A549 (cell line): ENCODE results near the gene SOX13. TPM values are rescaled to one million over a fixed set of nuclear protein-coding genes. Genes with fewer than 3 reads are reported as not detected.

Source experiments
- ATAC-seq, 2 experiments: fragments of 200-7000 bp in 1 of 2; fragments of >200 bp in 1 of 2; cut with Nextera tagmentation in 1 of 2; cut with Tn5 transposase in 1 of 2; 3 replicates each; pipeline versions ENCODE4 v1.8.0 to v1.9.1; 2018 to 2020; ENCODE audit warnings: mild to moderate bottlenecking in 1 of 2, moderate library complexity in 1 of 2
- CTCF ChIA-PET: fragments of 300-600 bp; sonication (Branson Sonifier 250); formaldehyde crosslinking; extraction: SDS; loops from one replicate; lab custom pipeline; 2021; ENCODE audit warnings: antibody characterized with exemption, inconsistent platforms; lab: Yijun Ruan, JAX
- POLR2A ChIA-PET: fragments of 350-600 bp; formaldehyde crosslinking; extraction: SDS; loops from one replicate; lab custom pipeline; 2021; ENCODE audit warnings: antibody characterized with exemption, inconsistent platforms; lab: Yijun Ruan, JAX
- DNase-seq, 2 experiments: peaks; one replicate each; pipeline versions ENCODE4 v3.0.0 to v3.0.0-alpha.2; 2011 to 2016; ENCODE audit warnings: low read depth in 1 of 2, low spot score in 1 of 2
- FAIRE-seq: peaks from 2 replicates; lab custom pipeline; 2011; peaks lifted over from hg19 to GRCh38; lab: Jason Lieb, UNC
- H3K27ac ChIP-seq, 2 experiments: fragments of >200 bp; sonication (Bioruptor Twin); formaldehyde crosslinking; 3 replicates each; pipeline ENCODE4 v1.5.1; 2016 to 2017
- H3K4me1 ChIP-seq: fragments of >200 bp; sonication (Bioruptor Twin); formaldehyde crosslinking; 3 replicates; pipeline ENCODE4 v1.6.1; 2016
- H3K4me2 ChIP-seq: fragments of >200 bp; sonication (Bioruptor Twin); formaldehyde crosslinking; 3 replicates; pipeline ENCODE4 v1.6.1; 2016
- H3K4me3 ChIP-seq: fragments of >200 bp; sonication (Bioruptor Twin); formaldehyde crosslinking; 3 replicates; pipeline ENCODE4 v1.5.1; 2016
- H3K9me3 ChIP-seq: fragments of >200 bp; sonication (Bioruptor Twin); formaldehyde crosslinking; 3 replicates; pipeline ENCODE4 v1.6.1; 2016
- BCL3 ChIP-seq: fragments of >200 bp; sonication (Bioruptor Twin); formaldehyde crosslinking; IDR thresholded peaks from 3 replicates; pipeline ENCODE4 v1.6.1; 2016
- CBX8 ChIP-seq: fragments of 200-600 bp; sonication (generic); IDR thresholded peaks from 2 replicates; pipeline ENCODE4 v1.6.1; 2016
- CEBPB ChIP-seq, 2 experiments: fragments of >200 bp in 1 of 2; sonication (Bioruptor Twin) in 1 of 2; formaldehyde crosslinking in 1 of 2; IDR thresholded peaks; 2 replicates each; pipeline ENCODE4 v1.6.1; 2012 to 2016
- CHD2 ChIP-seq: fragments of 150-350 bp; IDR thresholded peaks from 2 replicates; pipeline ENCODE4 v1.6.1; 2014; ENCODE audit warnings: low read length; ENCODE audit not compliant: partially characterized antibody
- E2F6 ChIP-seq: IDR thresholded peaks from 2 replicates; pipeline ENCODE4 v1.6.1; 2012; ENCODE audit warnings: low read depth, borderline replicate concordance
- EHMT2 ChIP-seq: fragments of 200-600 bp; sonication (generic); IDR thresholded peaks from 2 replicates; pipeline ENCODE4 v1.6.1; 2016; ENCODE audit warnings: antibody characterized with exemption, low read depth, mild to moderate bottlenecking, moderate library complexity
- ELK1 ChIP-seq: fragments of 150-350 bp; IDR thresholded peaks from 2 replicates; pipeline ENCODE4 v1.6.1; 2014; ENCODE audit warnings: low read depth, mild to moderate bottlenecking, low read length
- EP300 ChIP-seq, 2 experiments: fragments of >200 bp; sonication (Bioruptor Twin); formaldehyde crosslinking; IDR thresholded peaks; 2 replicates in 1 of 2; 3 replicates in 1 of 2; pipeline ENCODE4 v1.6.1; 2016 to 2017
- ESRRA ChIP-seq: fragments of 150-350 bp; IDR thresholded peaks from 2 replicates; pipeline ENCODE4 v1.6.1; 2014; ENCODE audit warnings: mild to moderate bottlenecking, low read length, borderline replicate concordance
- HDAC2 ChIP-seq: fragments of 200-600 bp; sonication (generic); IDR thresholded peaks from 2 replicates; pipeline ENCODE4 v1.6.1; 2016
- KDM1A ChIP-seq: fragments of 200-600 bp; sonication (generic); IDR thresholded peaks from 2 replicates; pipeline ENCODE4 v1.6.1; 2016; ENCODE audit warnings: low read depth, mild to moderate bottlenecking
- KDM5A ChIP-seq: fragments of 200-600 bp; sonication (generic); IDR thresholded peaks from 2 replicates; pipeline ENCODE4 v1.6.1; 2016; ENCODE audit warnings: antibody characterized with exemption, mild to moderate bottlenecking
- MAFK ChIP-seq: fragments of 450-650 bp; IDR thresholded peaks from 2 replicates; pipeline ENCODE4 v1.6.1; 2014; ENCODE audit not compliant: partially characterized antibody
- MAX ChIP-seq: IDR thresholded peaks from 2 replicates; pipeline ENCODE4 v1.6.1; 2012
- MAZ ChIP-seq: fragments of 150-350 bp; IDR thresholded peaks from 2 replicates; pipeline ENCODE4 v1.6.1; 2014; ENCODE audit warnings: antibody characterized with exemption, low read depth, low read length, borderline replicate concordance
- NPAS2 ChIP-seq: fragments of 250-450 bp; sonication (Bioruptor Pico); IDR thresholded peaks from 2 replicates; pipeline ENCODE4 v1.8.0; 2022; ENCODE audit warnings: mild to moderate bottlenecking, moderate library complexity, borderline replicate concordance
- POLR2AphosphoS2 ChIP-seq: conservative IDR thresholded peaks from 2 replicates; pipeline ENCODE4 v1.6.1; 2012; ENCODE audit warnings: low read length, improper control_type of control experiment, inconsistent platforms
- REST ChIP-seq: fragments of 200-600 bp; sonication (generic); IDR thresholded peaks from 2 replicates; pipeline ENCODE4 v1.6.1; 2016; ENCODE audit warnings: antibody characterized with exemption, mild to moderate bottlenecking, moderate library complexity
- RNF2 ChIP-seq: fragments of 200-600 bp; sonication (generic); IDR thresholded peaks from 2 replicates; pipeline ENCODE4 v1.6.1; 2016; ENCODE audit warnings: low read depth, mild to moderate bottlenecking, antibody characterized with exemption, moderate library complexity, borderline replicate concordance
- SMC3 ChIP-seq: fragments of >200 bp; sonication (Bioruptor Twin); formaldehyde crosslinking; IDR thresholded peaks from 3 replicates; pipeline ENCODE4 v1.6.1; 2018; ENCODE audit warnings: inconsistent platforms
- SREBF2 ChIP-seq: fragments of 450-650 bp; IDR thresholded peaks from 2 replicates; pipeline ENCODE4 v1.6.1; 2014; ENCODE audit warnings: mild to moderate bottlenecking, moderate library complexity
- TFCP2L1 ChIP-seq: fragments of 250-450 bp; sonication (Bioruptor Pico); IDR thresholded peaks from 2 replicates; pipeline ENCODE4 v1.5.0; 2021; ENCODE audit warnings: mild to moderate bottlenecking
- TP53 ChIP-seq: fragments of 250-450 bp; sonication (Bioruptor Pico); IDR thresholded peaks from 2 replicates; pipeline ENCODE4 v1.5.0; 2021; ENCODE audit warnings: mild to moderate bottlenecking, moderate library complexity
- ZNF302 ChIP-seq: fragments of 250-450 bp; sonication (Bioruptor Pico); IDR thresholded peaks from 2 replicates; pipeline ENCODE4 v1.9.0; 2021; ENCODE audit warnings: inconsistent platforms, mild to moderate bottlenecking, moderate library complexity
- WGBS: methylation state at CpG from one replicate; pipeline ENCODE4 v1.1.6; 2017; ENCODE audit errors: missing lambda C conversion rate; 5-methylcytosine and 5-hydroxymethylcytosine counted together
- polyA plus RNA-seq, 4 experiments: library from polyadenylated mRNA; depleted of rRNA in 3 of 4; stranded (reverse); fragments of >200 nt; fragmentation: RNase III in 1 of 4; extraction: RNeasy Plus Mini Kit Qiagen cat#74134 plus additional on column Dnase treatment in 1 of 4; gene quantifications; 2 replicates in 3 of 4; 3 replicates in 1 of 4; pipeline ENCODE4 v1.2.3, GENCODE V29; 2011 to 2017

SOX13 gene
- polyA plus RNA-seq, 2 of the 4 experiments (the other 2 are of a cell fraction) = 6.8 to 9.8 TPM

GRCh38 chr1:204065174-204065985, 7.5 kb upstream of the SOX13 start:
- H3K4me2 ChIP-seq = no peak overlapping the region
- H3K9me3 ChIP-seq = no peaks in the 10 kb centered on the region
- ChIA-PET POLR2A (no interaction called here), CTCF (interaction anchor here (1.2 to 2.1 kb wide), 2 partner anchors 14 to 64 kb away, joined by 3 to 11 read pairs; no protein-coding TSS in a partner anchor)
- no peak overlapping the region for H3K4me3 ChIP-seq
- no peak overlapping the region for H3K27ac ChIP-seq
- WGBS = 88% methylated on average over 7 of the region's 8 CpGs
- FAIRE-seq = no peak
- no peak for TF ChIP-seq REST
- TF ChIP-seq ESRRA = no peak
- TF ChIP-seq, all 56 proteins: peak for 0
- DNase-seq = no peak
- ATAC-seq = no peak; a peak in 1 of 6 replicates
- H3K4me1 ChIP-seq = no peaks in the 10 kb centered on the region

GRCh38 chr1:204065986-204066300, 7.0 kb upstream of the SOX13 start:
- H3K4me1 ChIP-seq = no peaks in the 10 kb centered on the region
- TF ChIP-seq HDAC2 (no peak), TP53 (CRISPR knock-in tag) (no peak), KDM1A (no peak), MAX (no peak), MAFK (no peak), E2F6 (no peak), CEBPB (IDR thresholded peaks at IDR 0.05) (no peak), REST (no peak), POLR2AphosphoS2 (no peak), RNF2 (no peak)
- no peak for DNase-seq
- no peaks in the 10 kb centered on the region for H3K9me3 ChIP-seq
- POLR2A ChIA-PET = no interaction called here
- H3K4me3 ChIP-seq = no peak overlapping the region
- no peak overlapping the region for H3K27ac ChIP-seq
- no peak for ATAC-seq
- WGBS = 94% methylated on average over 7 of the region's 7 CpGs
- CTCF ChIA-PET = interaction anchor here (1.2 to 2.1 kb wide), 3 partner anchors 14 to 195 kb away, joined by 3 to 11 read pairs (median 11); no protein-coding TSS in a partner anchor
- FAIRE-seq = no peak
- no peak overlapping the region for H3K4me2 ChIP-seq

GRCh38 chr1:204067935-204068334, 5.0 kb upstream of the SOX13 start:
- CTCF ChIA-PET = no interaction called here
- POLR2A ChIA-PET = no interaction called here
- ATAC-seq = no peak
- WGBS = 90% methylated on average over 5 of the region's 5 CpGs
- Histone ChIP-seq H3K27ac (no peak overlapping the region), H3K4me1 (no peaks in the 10 kb centered on the region), H3K4me2 (no peak overlapping the region), H3K4me3 (no peak overlapping the region), H3K9me3 (no peaks in the 10 kb centered on the region)
- no peak for DNase-seq
- no peak for FAIRE-seq
- TF ChIP-seq ZNF302 (CRISPR knock-in tag) (no peak), NPAS2 (CRISPR knock-in tag) (no peak), SMC3 (no peak), CBX8 (no peak), BCL3 (no peak), EHMT2 (no peak), KDM5A (no peak), CHD2 (no peak), SREBF2 (no peak), ELK1 (no peak), MAZ (no peak), EP300 (IDR thresholded peaks at IDR 0.05) (no peak), TFCP2L1 (CRISPR knock-in tag) (no peak)
